NT2/D1 (cell line): ENCODE data around the gene MGAT4A.

Experiments used
- SUZ12 ChIP-seq: IDR thresholded peaks from 2 replicates; pipeline ENCODE4 v1.6.1; 2011; ENCODE audit not compliant: insufficient read length, insufficient read depth; ENCODE audit errors: extremely low read depth
- YY1 ChIP-seq: IDR thresholded peaks from 2 replicates; pipeline ENCODE4 v1.6.1; 2011; ENCODE audit not compliant: insufficient read length, insufficient read depth
- ZNF274 ChIP-seq: IDR thresholded peaks from 2 replicates; pipeline ENCODE4 v1.6.1; 2011; ENCODE audit warnings: mild to moderate bottlenecking, low read depth, low read length

DNA sequence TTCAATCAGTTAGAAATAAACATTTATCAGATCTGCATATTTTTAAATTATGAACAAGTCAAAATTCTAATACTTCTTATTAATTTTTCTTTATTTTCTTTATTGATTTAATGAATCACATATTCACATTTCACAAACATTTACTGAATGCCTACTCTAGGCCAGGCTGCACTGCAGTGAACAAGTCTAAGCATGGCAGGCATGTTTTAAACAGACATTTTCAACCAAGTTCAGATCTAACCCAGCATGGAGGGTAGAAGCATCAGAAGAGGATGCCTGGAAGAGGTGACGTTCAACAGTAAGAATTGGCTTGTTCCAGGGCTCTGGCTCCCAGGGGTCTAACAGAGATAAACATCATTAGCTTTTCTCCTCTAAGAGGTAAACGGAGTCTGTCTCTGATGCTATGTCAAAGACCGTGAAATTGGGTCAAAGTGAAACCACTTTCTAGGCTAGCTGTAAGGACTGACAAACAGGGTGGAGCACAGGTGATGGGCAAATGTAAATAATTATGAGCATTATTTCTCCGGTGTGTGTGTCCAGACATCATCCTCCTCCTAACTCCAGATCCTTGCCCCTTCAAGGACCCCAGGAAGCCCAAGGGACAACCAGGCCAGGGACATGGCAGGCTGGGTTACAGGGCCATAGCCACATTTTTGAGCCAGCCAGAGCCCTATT lies 72.0 kb downstream of the MGAT4A start:
- no peak for TF ChIP-seq ZNF274
- no peak for TF ChIP-seq SUZ12
- TF ChIP-seq YY1 = no peak
